Measurements from ENCODE around the gene KREMEN2. TPM values are rescaled to one million over a fixed set of nuclear protein-coding genes. Genes with fewer than 3 reads are reported as not detected.
A peak's percentile ranks its signal among the peaks of the same experiment; 100 is the strongest.

Gene KREMEN2
- total RNA-seq, 1 donor from 2014 or later = 8.0 TPM

DNA sequence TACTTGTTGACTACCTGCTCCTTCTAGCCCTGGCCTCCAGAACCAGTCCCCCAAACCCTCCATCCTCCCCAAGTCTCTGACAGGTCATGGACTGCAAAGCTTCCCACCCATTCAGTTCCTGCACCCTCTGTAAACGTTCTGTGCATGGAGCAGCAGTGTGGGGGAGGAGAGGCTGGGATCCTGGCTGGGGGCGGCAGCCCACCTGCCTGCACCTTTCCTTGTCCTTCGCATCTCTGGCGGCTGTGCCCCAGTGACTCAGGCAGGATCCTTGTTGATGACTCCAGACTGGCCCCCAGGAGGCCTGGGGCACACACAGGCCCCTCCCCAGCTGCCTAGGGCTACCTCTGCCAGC is 17.8 kb downstream of the KREMEN2 start:
- no peaks in the 10 kb centered on the region for H3K9me3 Mint-ChIP-seq (ENCODE audit: unreplicated experiment)
- no peaks in the 10 kb centered on the region for H3K36me3 Mint-ChIP-seq (ENCODE audit: low read depth, unreplicated experiment)
- H3K79me2 ChIP-seq (ENCODE audit: insufficient read depth, low read length) = peaks cover 6% of the 10 kb centered on the region
- H4K20me1 ChIP-seq (ENCODE audit: insufficient read depth, low read length) = no peaks in the 10 kb centered on the region
- peaks cover 14% of the 10 kb centered on the region for H3K27me3 Mint-ChIP-seq (ENCODE audit: low read depth, unreplicated experiment)
- H3K9me3 ChIP-seq (ENCODE audit: insufficient read depth, low read depth, low read length) = no peaks in the 10 kb centered on the region
- peak overlapping the region; percentile 83 for H3K4me3 Mint-ChIP-seq (ENCODE audit: unreplicated experiment)
- H3K4me1 ChIP-seq (ENCODE audit: insufficient read depth, low read length) = peaks cover 17% of the 10 kb centered on the region
- no peak overlapping the region for H3K27ac Mint-ChIP-seq (ENCODE audit: unreplicated experiment)
- peaks cover 3% of the 10 kb centered on the region for H3K4me1 Mint-ChIP-seq (ENCODE audit: low read depth, unreplicated experiment)
- no peak overlapping the region for H3K27ac ChIP-seq (ENCODE audit: low read depth, low read length)
- no peak overlapping the region for H3K4me3 ChIP-seq (ENCODE audit: insufficient read depth, low read depth, low read length)
- no peak for FAIRE-seq
- no peak overlapping the region for H3K4me2 ChIP-seq (ENCODE audit: low read length)
- no peaks in the 10 kb centered on the region for H3K27me3 ChIP-seq (ENCODE audit: insufficient read depth, low read length)
- TF ChIP-seq, protein P1, sequence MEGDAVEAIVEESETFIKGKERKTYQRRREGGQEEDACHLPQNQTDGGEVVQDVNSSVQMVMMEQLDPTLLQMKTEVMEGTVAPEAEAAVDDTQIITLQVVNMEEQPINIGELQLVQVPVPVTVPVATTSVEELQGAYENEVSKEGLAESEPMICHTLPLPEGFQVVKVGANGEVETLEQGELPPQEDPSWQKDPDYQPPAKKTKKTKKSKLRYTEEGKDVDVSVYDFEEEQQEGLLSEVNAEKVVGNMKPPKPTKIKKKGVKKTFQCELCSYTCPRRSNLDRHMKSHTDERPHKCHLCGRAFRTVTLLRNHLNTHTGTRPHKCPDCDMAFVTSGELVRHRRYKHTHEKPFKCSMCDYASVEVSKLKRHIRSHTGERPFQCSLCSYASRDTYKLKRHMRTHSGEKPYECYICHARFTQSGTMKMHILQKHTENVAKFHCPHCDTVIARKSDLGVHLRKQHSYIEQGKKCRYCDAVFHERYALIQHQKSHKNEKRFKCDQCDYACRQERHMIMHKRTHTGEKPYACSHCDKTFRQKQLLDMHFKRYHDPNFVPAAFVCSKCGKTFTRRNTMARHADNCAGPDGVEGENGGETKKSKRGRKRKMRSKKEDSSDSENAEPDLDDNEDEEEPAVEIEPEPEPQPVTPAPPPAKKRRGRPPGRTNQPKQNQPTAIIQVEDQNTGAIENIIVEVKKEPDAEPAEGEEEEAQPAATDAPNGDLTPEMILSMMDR (IDR thresholded peaks at IDR 0.05; ENCODE audit: insufficient read depth, low read depth, low read length) = no peak
- no peak for TF ChIP-seq EZH2 (IDR thresholded peaks at IDR 0.05; ENCODE audit: insufficient read depth, low read length)
- no peaks in the 10 kb centered on the region for H3K36me3 ChIP-seq (ENCODE audit: insufficient read depth, low read length)
- no peak overlapping the region for H2AFZ ChIP-seq (ENCODE audit: low read depth, low read length)
- no peak for DNase-seq (ENCODE audit: low read depth)
- no peak overlapping the region for H3K9ac ChIP-seq (ENCODE audit: low read length)

DNA sequence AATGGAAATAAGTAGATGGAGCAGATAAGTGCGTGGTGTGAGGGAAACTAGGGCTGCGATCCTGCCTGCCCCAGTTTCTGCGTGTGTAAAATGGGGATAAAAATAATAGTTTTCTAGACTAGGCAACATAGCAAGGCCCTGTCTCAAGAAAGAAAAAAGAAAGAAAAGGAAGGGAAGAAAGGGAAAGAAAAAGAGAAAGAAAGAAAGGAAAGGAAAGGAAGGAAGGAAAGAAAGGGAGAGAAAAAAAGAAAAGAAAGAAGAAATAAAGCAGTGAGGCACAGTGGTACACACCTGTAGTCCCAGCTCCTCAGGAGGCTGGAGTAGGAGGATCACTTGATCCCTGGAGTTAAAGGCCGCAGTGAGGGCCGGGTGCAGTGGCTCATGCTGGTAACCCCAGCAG is 18.3 kb downstream of the KREMEN2 start:
- Histone ChIP-seq H4K20me1 (ENCODE audit: insufficient read depth, low read length) (no peaks in the 10 kb centered on the region), H3K27ac (ENCODE audit: low read depth, low read length) (no peak overlapping the region), H3K79me2 (ENCODE audit: insufficient read depth, low read length) (peaks cover 6% of the 10 kb centered on the region), H3K9me3 (ENCODE audit: insufficient read depth, low read depth, low read length) (no peaks in the 10 kb centered on the region), H3K9ac (ENCODE audit: low read length) (no peak overlapping the region), H3K4me1 (ENCODE audit: insufficient read depth, low read length) (peaks cover 17% of the 10 kb centered on the region), H3K4me3 (ENCODE audit: insufficient read depth, low read depth, low read length) (no peak overlapping the region), H2AFZ (ENCODE audit: low read depth, low read length) (no peak overlapping the region), H3K36me3 (ENCODE audit: insufficient read depth, low read length) (no peaks in the 10 kb centered on the region), H3K27me3 (ENCODE audit: insufficient read depth, low read length) (no peaks in the 10 kb centered on the region), H3K4me2 (ENCODE audit: low read length) (no peak overlapping the region)
- H3K9me3 Mint-ChIP-seq (ENCODE audit: unreplicated experiment) = no peaks in the 10 kb centered on the region
- FAIRE-seq (no peak), DNase-seq (ENCODE audit: low read depth) (no peak)
- TF ChIP-seq, protein P1 (IDR thresholded peaks at IDR 0.05; ENCODE audit: insufficient read depth, low read depth, low read length) = no peak
- no peak for TF ChIP-seq EZH2 (IDR thresholded peaks at IDR 0.05; ENCODE audit: insufficient read depth, low read length)
- peak overlapping the region; percentile 60 for H3K4me3 Mint-ChIP-seq (ENCODE audit: unreplicated experiment)
- H3K27ac Mint-ChIP-seq (ENCODE audit: unreplicated experiment) = peak overlapping the region; percentile 18
- no peaks in the 10 kb centered on the region for H3K36me3 Mint-ChIP-seq (ENCODE audit: low read depth, unreplicated experiment)
- peaks cover 13% of the 10 kb centered on the region for H3K27me3 Mint-ChIP-seq (ENCODE audit: low read depth, unreplicated experiment)
- H3K4me1 Mint-ChIP-seq (ENCODE audit: low read depth, unreplicated experiment) = peaks cover 3% of the 10 kb centered on the region

DNA sequence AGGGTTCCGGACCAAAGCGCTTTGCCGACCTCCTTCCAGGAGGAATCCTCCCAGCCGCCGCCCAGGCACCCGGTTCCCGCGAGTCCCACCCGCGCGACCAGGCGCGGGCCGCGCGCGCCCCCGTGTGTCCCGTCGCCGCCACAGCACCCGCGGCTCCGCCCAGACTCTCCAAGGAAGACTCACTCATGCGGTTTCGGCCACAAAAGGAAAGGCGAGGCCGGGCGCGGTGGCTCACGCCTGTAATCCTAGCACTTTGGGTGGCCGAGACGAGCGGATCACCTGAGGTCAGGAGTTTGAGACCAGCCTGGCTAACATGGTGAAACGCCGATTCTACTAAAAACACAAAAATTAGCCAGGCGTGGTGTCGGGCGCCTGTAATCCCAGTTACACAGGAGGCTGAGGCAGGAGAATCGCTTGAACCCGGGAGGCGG is 19.6 kb downstream of the KREMEN2 start:
- Mint-ChIP-seq H3K36me3 (ENCODE audit: low read depth, unreplicated experiment) (no peaks in the 10 kb centered on the region), H3K4me1 (ENCODE audit: low read depth, unreplicated experiment) (peaks cover 3% of the 10 kb centered on the region), H3K9me3 (ENCODE audit: unreplicated experiment) (no peaks in the 10 kb centered on the region), H3K27me3 (ENCODE audit: low read depth, unreplicated experiment) (peaks cover 10% of the 10 kb centered on the region), H3K27ac (ENCODE audit: unreplicated experiment) (no peak overlapping the region), H3K4me3 (ENCODE audit: unreplicated experiment) (peak overlapping the region; percentile 40)
- Histone ChIP-seq H3K36me3 (ENCODE audit: insufficient read depth, low read length) (no peaks in the 10 kb centered on the region), H3K4me1 (ENCODE audit: insufficient read depth, low read length) (peaks cover 17% of the 10 kb centered on the region), H4K20me1 (ENCODE audit: insufficient read depth, low read length) (no peaks in the 10 kb centered on the region), H3K4me2 (ENCODE audit: low read length) (peak overlapping the region; percentile 69), H3K27me3 (ENCODE audit: insufficient read depth, low read length) (no peaks in the 10 kb centered on the region), H3K79me2 (ENCODE audit: insufficient read depth, low read length) (peaks cover 6% of the 10 kb centered on the region), H2AFZ (ENCODE audit: low read depth, low read length) (peak overlapping the region; percentile 73), H3K27ac (ENCODE audit: low read depth, low read length) (no peak overlapping the region), H3K9ac (ENCODE audit: low read length) (peak overlapping the region; percentile 9), H3K4me3 (ENCODE audit: insufficient read depth, low read depth, low read length) (no peak overlapping the region), H3K9me3 (ENCODE audit: insufficient read depth, low read depth, low read length) (no peaks in the 10 kb centered on the region)
- no peak for FAIRE-seq
- TF ChIP-seq, protein P1 (IDR thresholded peaks at IDR 0.05; ENCODE audit: insufficient read depth, low read depth, low read length) = peak; percentile 61
- TF ChIP-seq EZH2 (IDR thresholded peaks at IDR 0.05; ENCODE audit: insufficient read depth, low read length) = no peak
- peak; percentile 50 for DNase-seq (ENCODE audit: low read depth)
